Stomach smooth muscle (tissue), 2 donors: Measurements from ENCODE around the gene CCDC195.

Source experiments
- H3K27ac ChIP-seq: one replicate; pipeline ENCODE4 v1.7.0; 2013; ENCODE audit warnings: mild to moderate bottlenecking, low read length, inconsistent platforms
- H3K27me3 ChIP-seq, 2 donors: one replicate each; pipeline ENCODE4 v1.7.0; 2013; ENCODE audit warnings: low read length in 2 of 2; ENCODE audit not compliant: insufficient read depth in 2 of 2, control insufficient read depth in 1 of 2
- H3K36me3 ChIP-seq, 2 donors: one replicate each; pipeline ENCODE4 v1.7.0; 2013; ENCODE audit warnings: low read length in 2 of 2; ENCODE audit not compliant: control insufficient read depth in 2 of 2, insufficient read depth in 2 of 2
- H3K4me1 ChIP-seq: one replicate; pipeline ENCODE4 v1.7.0; 2013; ENCODE audit warnings: low read length; ENCODE audit not compliant: control insufficient read depth, insufficient read depth
- H3K4me3 ChIP-seq, 2 donors: one replicate each; pipeline ENCODE4 v1.7.0; 2013; ENCODE audit warnings: low read length in 2 of 2
- H3K9ac ChIP-seq, 2 donors: one replicate each; pipeline ENCODE4 v1.7.0; 2013; ENCODE audit warnings: low read length in 2 of 2, mild to moderate bottlenecking in 1 of 2
- H3K9me3 ChIP-seq, 2 donors: one replicate each; pipeline ENCODE4 v1.7.0; 2013; ENCODE audit warnings: low read length in 2 of 2; ENCODE audit not compliant: control insufficient read depth in 2 of 2
- donor health status: healthy.
- donor health status: Pancreatic carcinoma.

Gene CCDC195

GRCh38 chr2:224690868-224691267, 25.3 kb downstream of the CCDC195 start:
- H3K4me1 ChIP-seq = no peaks in the 10 kb centered on the region
- no peaks in the 10 kb centered on the region for H3K27me3 ChIP-seq
- H3K27ac ChIP-seq = no peak overlapping the region
- H3K36me3 ChIP-seq = no peaks in the 10 kb centered on the region
- no peak overlapping the region for H3K9ac ChIP-seq
- no peaks in the 10 kb centered on the region for H3K9me3 ChIP-seq
- no peak overlapping the region for H3K4me3 ChIP-seq

- no peak overlapping the region for H3K4me3 ChIP-seq
- no peak overlapping the region for H3K27ac ChIP-seq
- H3K36me3 ChIP-seq = no peaks in the 10 kb centered on the region
- no peaks in the 10 kb centered on the region for H3K9me3 ChIP-seq
- no peak overlapping the region for H3K9ac ChIP-seq
- no peaks in the 10 kb centered on the region for H3K4me1 ChIP-seq
- H3K27me3 ChIP-seq = no peaks in the 10 kb centered on the region
These were observed 26.6 kb downstream of the CCDC195 start for GRCh38 chr2:224689539-224689938.

GRCh38 chr2:224688997-224689396, 27.2 kb downstream of the CCDC195 start:
- H3K9ac ChIP-seq = no peak overlapping the region
- H3K27me3 ChIP-seq = no peaks in the 10 kb centered on the region
- H3K4me1 ChIP-seq = no peaks in the 10 kb centered on the region
- no peak overlapping the region for H3K4me3 ChIP-seq
- no peaks in the 10 kb centered on the region for H3K9me3 ChIP-seq
- no peaks in the 10 kb centered on the region for H3K36me3 ChIP-seq
- H3K27ac ChIP-seq = no peak overlapping the region

GRCh38 chr2:224687156-224687555, 29.0 kb downstream of the CCDC195 start:
- no peaks in the 10 kb centered on the region for H3K4me1 ChIP-seq
- no peak overlapping the region for H3K4me3 ChIP-seq
- H3K36me3 ChIP-seq = no peaks in the 10 kb centered on the region
- H3K27me3 ChIP-seq = no peaks in the 10 kb centered on the region
- H3K9ac ChIP-seq = no peak overlapping the region
- H3K9me3 ChIP-seq = no peaks in the 10 kb centered on the region
- no peak overlapping the region for H3K27ac ChIP-seq

- H3K36me3 ChIP-seq = no peaks in the 10 kb centered on the region
- no peaks in the 10 kb centered on the region for H3K9me3 ChIP-seq
These were observed 31.0 kb downstream of the CCDC195 start for GRCh38 chr2:224685121-224685520.

GRCh38 chr2:224682134-224682533, 34.0 kb downstream of the CCDC195 start:
- Histone ChIP-seq H3K27me3 (no peaks in the 10 kb centered on the region), H3K9ac (no peak overlapping the region), H3K4me3 (no peak overlapping the region), H3K4me1 (no peaks in the 10 kb centered on the region), H3K27ac (no peak overlapping the region), H3K36me3 (no peaks in the 10 kb centered on the region), H3K9me3 (no peaks in the 10 kb centered on the region)

More at GRCh38 chr2:224685121-224685520, 31.0 kb downstream of the CCDC195 start:
- Histone ChIP-seq H3K27ac (no peak overlapping the region), H3K9ac (no peak overlapping the region), H3K4me3 (no peak overlapping the region), H3K27me3 (no peaks in the 10 kb centered on the region), H3K4me1 (no peaks in the 10 kb centered on the region)

- Histone ChIP-seq H3K36me3 (no peaks in the 10 kb centered on the region), H3K9ac (no peak overlapping the region), H3K4me3 (no peak overlapping the region), H3K4me1 (no peaks in the 10 kb centered on the region), H3K27me3 (no peaks in the 10 kb centered on the region), H3K9me3 (no peaks in the 10 kb centered on the region), H3K27ac (no peak overlapping the region)
These were observed 44.4 kb downstream of the CCDC195 start for GRCh38 chr2:224671731-224672130.

GRCh38 chr2:224670203-224670602, 46.0 kb downstream of the CCDC195 start:
- no peak overlapping the region for H3K27ac ChIP-seq
- no peak overlapping the region for H3K4me3 ChIP-seq
- no peaks in the 10 kb centered on the region for H3K36me3 ChIP-seq
- H3K9me3 ChIP-seq = no peaks in the 10 kb centered on the region
- no peaks in the 10 kb centered on the region for H3K27me3 ChIP-seq
- no peaks in the 10 kb centered on the region for H3K4me1 ChIP-seq
- no peak overlapping the region for H3K9ac ChIP-seq

- no peaks in the 10 kb centered on the region for H3K27me3 ChIP-seq
- no peaks in the 10 kb centered on the region for H3K4me1 ChIP-seq
- H3K4me3 ChIP-seq = no peak overlapping the region
- H3K27ac ChIP-seq = no peak overlapping the region
- no peak overlapping the region for H3K9ac ChIP-seq
- H3K36me3 ChIP-seq = no peaks in the 10 kb centered on the region
- peaks cover 0 to 2% of the 10 kb centered on the region in 2 donors for H3K9me3 ChIP-seq
These were observed 46.7 kb downstream of the CCDC195 start for GRCh38 chr2:224669449-224669848.

- Histone ChIP-seq H3K4me3 (no peak overlapping the region), H3K9ac (no peak overlapping the region), H3K36me3 (no peaks in the 10 kb centered on the region), H3K9me3 (peaks cover 0 to 3% of the 10 kb centered on the region in 2 donors), H3K27me3 (no peaks in the 10 kb centered on the region), H3K4me1 (no peaks in the 10 kb centered on the region), H3K27ac (no peak overlapping the region)
These were observed 47.8 kb downstream of the CCDC195 start for GRCh38 chr2:224668123-224668909.

GRCh38 chr2:224666951-224667553, 49.1 kb downstream of the CCDC195 start:
- Histone ChIP-seq H3K27me3 (no peaks in the 10 kb centered on the region), H3K9ac (no peak overlapping the region), H3K36me3 (no peaks in the 10 kb centered on the region), H3K9me3 (peaks cover 0 to 3% of the 10 kb centered on the region in 2 donors), H3K27ac (no peak overlapping the region), H3K4me1 (no peaks in the 10 kb centered on the region), H3K4me3 (no peak overlapping the region)
